Measurements from ENCODE around the gene ENKD1. TPM values are rescaled to one million over a fixed set of nuclear protein-coding genes. Genes with fewer than 3 reads are reported as not detected.

Gene ENKD1, protein sequence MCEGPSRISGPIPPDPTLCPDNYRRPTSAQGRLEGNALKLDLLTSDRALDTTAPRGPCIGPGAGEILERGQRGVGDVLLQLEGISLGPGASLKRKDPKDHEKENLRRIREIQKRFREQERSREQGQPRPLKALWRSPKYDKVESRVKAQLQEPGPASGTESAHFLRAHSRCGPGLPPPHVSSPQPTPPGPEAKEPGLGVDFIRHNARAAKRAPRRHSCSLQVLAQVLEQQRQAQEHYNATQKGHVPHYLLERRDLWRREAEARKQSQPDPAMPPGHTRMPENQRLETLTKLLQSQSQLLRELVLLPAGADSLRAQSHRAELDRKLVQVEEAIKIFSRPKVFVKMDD
- total RNA-seq = 13.2 and 17.8 TPM in 2 replicates

GRCh38 chr16:67666559-67667452 is at the start of gene ENKD1, which contains the start of gene C16orf86:
Gene ENKD1, minus strand, starts transcription at chr16:67666750. Its CDS starts 308 bp downstream, at chr16:67666442.
Gene C16orf86, plus strand, starts transcription at chr16:67666814. Its CDS starts 157 bp downstream, at chr16:67666971.

GRCh38 chr16:67660564-67661028 is 6.0 kb downstream of the ENKD1 start, which contains the start of gene PARD6A:
Gene PARD6A, plus strand, starts transcription at chr16:67660960. Its CDS starts 79 bp downstream, at chr16:67661039.

GRCh38 chr16:67659675-67660563 is 6.6 kb downstream of the ENKD1 start, which contains the start of gene ACD:
Gene ACD, minus strand, starts transcription at chr16:67660260. Its CDS starts 40 bp downstream, at chr16:67660220.

Other genes starting within 250 kb of the ENKD1 start
- gene HSD11B2, start 235.6 kb downstream of the ENKD1 start, total RNA-seq = not detected in 2 replicates
- gene ATP6V0D1, start 185.6 kb downstream of the ENKD1 start, total RNA-seq = 115 and 124 TPM in 2 replicates
- gene AGRP, start 183.2 kb downstream of the ENKD1 start, total RNA-seq = not detected in 2 replicates
- gene RIPOR1, start 137.9 kb downstream of the ENKD1 start, total RNA-seq = 21.5 and 28.8 TPM in 2 replicates
- 16.3 and 33.7 TPM in 2 replicates for gene CTCF, start 104.2 kb downstream of the ENKD1 start, total RNA-seq
- gene CARMIL2, start 21.6 kb downstream of the ENKD1 start, total RNA-seq = 0.28 and 0.38 TPM in 2 replicates
- gene ACD, start 6.5 kb downstream of the ENKD1 start, total RNA-seq = 10.4 and 20.5 TPM in 2 replicates
- 1.1 and 1.2 TPM in 2 replicates for gene PARD6A, start 5.8 kb downstream of the ENKD1 start, total RNA-seq
- gene C16orf86, start 64 bp upstream of the ENKD1 start, total RNA-seq = 2.5 and 7.6 TPM in 2 replicates
- 11.3 and 17.3 TPM in 2 replicates for gene GFOD2, start 52.6 kb upstream of the ENKD1 start, total RNA-seq
- gene RANBP10, start 139.8 kb upstream of the ENKD1 start, total RNA-seq = 3.1 and 3.8 TPM in 2 replicates
- 0.38 and 1.1 TPM in 2 replicates for gene TSNAXIP1, start 140.1 kb upstream of the ENKD1 start, total RNA-seq
- 34.7 and 39.5 TPM in 2 replicates for gene THAP11, start 175.6 kb upstream of the ENKD1 start, total RNA-seq
- gene NUTF2, start 180.2 kb upstream of the ENKD1 start, total RNA-seq = 153 and 331 TPM in 2 replicates
- gene CENPT, start 180.9 kb upstream of the ENKD1 start, total RNA-seq = 24.2 and 40.6 TPM in 2 replicates
- gene EDC4, start 206.3 kb upstream of the ENKD1 start, total RNA-seq = 32.7 and 59.4 TPM in 2 replicates
- not detected in 2 replicates for gene NRN1L, start 218.1 kb upstream of the ENKD1 start, total RNA-seq
- gene PSKH1, start 226.5 kb upstream of the ENKD1 start, total RNA-seq = 13.5 and 14.8 TPM in 2 replicates